ENCODE data around the gene TXNL4A.

TXNL4A gene

GRCh38 chr18:79991494-79991893 lies 3.1 kb upstream of the TXNL4A start:
- DNase-seq = no peak

- no peak for DNase-seq
Measured at GRCh38 chr18:79989195-79989497, 783 bp upstream of the TXNL4A start.

- peak; percentile 55 to 65 for DNase-seq
Measured at GRCh38 chr18:79988071-79988450, 302 bp downstream of the TXNL4A start.

GRCh38 chr18:79987566-79987965 lies 797 bp downstream of the TXNL4A start:
- DNase-seq = no peak

GRCh38 chr18:79986726-79987125 lies 1.6 kb downstream of the TXNL4A start:
- DNase-seq = no peak

GRCh38 chr18:79985172-79985571 lies 3.2 kb downstream of the TXNL4A start:
- no peak for DNase-seq

- DNase-seq = no peak
Measured at GRCh38 chr18:79983793-79984192, 4.6 kb downstream of the TXNL4A start.

- DNase-seq = no peak
Measured at GRCh38 chr18:79983253-79983652, 5.1 kb downstream of the TXNL4A start.

GRCh38 chr18:79982736-79983135 lies 5.6 kb downstream of the TXNL4A start:
- DNase-seq = peak; percentile 70 to 73

GRCh38 chr18:79980585-79980984 lies 7.8 kb downstream of the TXNL4A start:
- no peak for DNase-seq

- DNase-seq = no peak
Measured at GRCh38 chr18:79979843-79980242, 8.5 kb downstream of the TXNL4A start.

GRCh38 chr18:79975985-79976680 lies 12.2 kb downstream of the TXNL4A start:
- no peak for DNase-seq

GRCh38 chr18:79975043-79975442 lies 13.3 kb downstream of the TXNL4A start:
- no peak for DNase-seq

GRCh38 chr18:79974025-79974654 lies 14.2 kb downstream of the TXNL4A start:
- DNase-seq = no peak

GRCh38 chr18:79973517-79973916 lies 14.8 kb downstream of the TXNL4A start:
- no peak for DNase-seq

- no peak for DNase-seq
Measured at GRCh38 chr18:79972720-79973119, 15.6 kb downstream of the TXNL4A start.

- DNase-seq = no peak
Measured at GRCh38 chr18:79971986-79972385, 16.4 kb downstream of the TXNL4A start.

GRCh38 chr18:79971211-79971952 lies 17.0 kb downstream of the TXNL4A start:
- DNase-seq = no peak

GRCh38 chr18:79970419-79971133 lies 17.8 kb downstream of the TXNL4A start:
- DNase-seq = no peak

GRCh38 chr18:79965119-79965902 lies 23.1 kb downstream of the TXNL4A start:
- no peak for DNase-seq

- no peak for DNase-seq
Measured at GRCh38 chr18:79964330-79965118, 23.8 kb downstream of the TXNL4A start, which contains the start of gene HSBP1L1. TSS of gene HSBP1L1 (plus strand) at chr18:79964643. CDS start at chr18:79964736, 93 bp downstream.

All from AML-193 (cell line).